Fibroblast of villous mesenchyme (primary cell): Measurements from ENCODE around the gene PDCD6IP. TPM values are rescaled to one million over a fixed set of nuclear protein-coding genes. Genes with fewer than 3 reads are reported as not detected.
"Not testable (repeated sequence)": the region's sequence is repeated elsewhere in the genome, so short reads cannot be mapped to it uniquely, and the experiment has no call there.

ENCODE experiments used
- DNase-seq: peaks from one replicate; pipeline ENCODE4 v3.0.0-alpha.2; 2010; ENCODE audit warnings: low read depth
- H3K4me3 ChIP-seq: 2 replicates; pipeline ENCODE4 v1.5.1; 2011; ENCODE audit warnings: low read depth, mild to moderate bottlenecking, low read length
- total RNA-seq: library from RNA; depleted of rRNA; stranded (reverse); fragments of >200 nt; gene quantifications from 2 replicates; pipeline ENCODE4 v1.2.3, GENCODE V29; 2012
- TF ChIP-seq, protein P1 (sequence below): IDR thresholded peaks from 2 replicates; pipeline ENCODE4 v1.5.1; 2012; ENCODE audit warnings: low read depth, mild to moderate bottlenecking, low read length; ENCODE audit not compliant: insufficient read depth

Gene PDCD6IP
- total RNA-seq, 1 donor, result 182 TPM

- TF ChIP-seq, protein P1, sequence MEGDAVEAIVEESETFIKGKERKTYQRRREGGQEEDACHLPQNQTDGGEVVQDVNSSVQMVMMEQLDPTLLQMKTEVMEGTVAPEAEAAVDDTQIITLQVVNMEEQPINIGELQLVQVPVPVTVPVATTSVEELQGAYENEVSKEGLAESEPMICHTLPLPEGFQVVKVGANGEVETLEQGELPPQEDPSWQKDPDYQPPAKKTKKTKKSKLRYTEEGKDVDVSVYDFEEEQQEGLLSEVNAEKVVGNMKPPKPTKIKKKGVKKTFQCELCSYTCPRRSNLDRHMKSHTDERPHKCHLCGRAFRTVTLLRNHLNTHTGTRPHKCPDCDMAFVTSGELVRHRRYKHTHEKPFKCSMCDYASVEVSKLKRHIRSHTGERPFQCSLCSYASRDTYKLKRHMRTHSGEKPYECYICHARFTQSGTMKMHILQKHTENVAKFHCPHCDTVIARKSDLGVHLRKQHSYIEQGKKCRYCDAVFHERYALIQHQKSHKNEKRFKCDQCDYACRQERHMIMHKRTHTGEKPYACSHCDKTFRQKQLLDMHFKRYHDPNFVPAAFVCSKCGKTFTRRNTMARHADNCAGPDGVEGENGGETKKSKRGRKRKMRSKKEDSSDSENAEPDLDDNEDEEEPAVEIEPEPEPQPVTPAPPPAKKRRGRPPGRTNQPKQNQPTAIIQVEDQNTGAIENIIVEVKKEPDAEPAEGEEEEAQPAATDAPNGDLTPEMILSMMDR, result no peak
- H3K4me3 ChIP-seq, result no peak overlapping the region
- peak; percentile 22 for DNase-seq
Measured at GRCh38 chr3:33831053-33831452, 32.6 kb downstream of the PDCD6IP start.

GRCh38 chr3:33833408-33834095, 35.1 kb downstream of the PDCD6IP start:
- no peak for DNase-seq
- TF ChIP-seq, protein P1, result no peak
- H3K4me3 ChIP-seq, result no peak overlapping the region

GRCh38 chr3:33834096-33834453, 35.6 kb downstream of the PDCD6IP start:
- no peak for DNase-seq
- TF ChIP-seq, protein P1, result no peak

DNA sequence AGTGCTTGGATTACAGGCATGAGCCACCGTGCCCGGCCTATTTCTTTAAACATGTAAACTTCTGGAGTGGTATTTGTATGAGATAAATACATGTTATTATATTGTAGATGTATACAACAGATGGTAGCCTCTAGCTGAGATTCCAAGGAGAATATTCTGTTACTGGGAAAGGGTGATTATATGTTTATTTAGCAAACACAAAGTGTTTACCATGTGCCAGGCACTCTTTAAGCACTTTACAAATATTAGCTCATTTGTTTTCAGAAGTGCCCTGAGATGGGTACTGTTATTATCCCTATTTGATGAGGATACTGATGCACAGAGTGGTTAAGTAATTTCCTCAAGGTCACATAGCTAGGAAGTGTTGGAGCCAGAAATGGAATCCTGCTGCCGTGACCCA, 38.8 kb downstream of the PDCD6IP start:
- DNase-seq, H3K4me3 ChIP-seq: not testable (repeated sequence)

More at GRCh38 chr3:33834096-33834453, 35.6 kb downstream of the PDCD6IP start:
- no peak overlapping the region for H3K4me3 ChIP-seq

GRCh38 chr3:33839283-33839682, 40.9 kb downstream of the PDCD6IP start:
- TF ChIP-seq, protein P1, result no peak
- no peak for DNase-seq
- H3K4me3 ChIP-seq, result no peak overlapping the region

GRCh38 chr3:33840179-33840578, 41.7 kb downstream of the PDCD6IP start:
- H3K4me3 ChIP-seq, result no peak overlapping the region
- no peak for DNase-seq
- TF ChIP-seq, protein P1, result no peak

GRCh38 chr3:33848624-33849347, 50.4 kb downstream of the PDCD6IP start:
- DNase-seq, result no peak
- TF ChIP-seq, protein P1, result no peak
- no peak overlapping the region for H3K4me3 ChIP-seq

GRCh38 chr3:33850599-33850998, 52.2 kb downstream of the PDCD6IP start:
- H3K4me3 ChIP-seq, DNase-seq: not testable (repeated sequence)

DNA sequence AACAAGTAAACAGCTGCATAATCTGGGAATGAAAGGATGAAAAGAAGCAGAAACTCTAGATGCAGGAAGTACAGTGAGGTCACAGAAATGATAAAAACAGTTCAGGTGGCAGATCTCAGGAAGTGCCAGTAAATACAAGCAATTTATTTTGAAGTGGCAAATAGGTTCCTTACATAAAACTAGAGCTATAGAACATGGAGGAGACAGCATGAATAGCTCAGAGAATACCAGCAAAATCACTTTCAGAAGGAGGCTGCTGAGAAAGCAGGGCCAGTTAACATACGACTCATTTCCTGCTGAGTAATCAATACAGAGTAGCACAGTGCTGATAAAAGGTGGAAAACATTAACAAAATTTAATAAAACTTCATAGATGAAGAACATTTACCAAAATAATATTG, 57.0 kb downstream of the PDCD6IP start:
- not testable (repeated sequence) for DNase-seq, H3K4me3 ChIP-seq
